HG02870 (cell line): ENCODE data around the gene SCAPER.
"Not testable (repeated sequence)": the region's sequence is repeated elsewhere in the genome, so short reads cannot be mapped to it uniquely, and the experiment has no call there.

Source experiments
- ATAC-seq: cut with Tn5 transposase; IDR thresholded peaks from one replicate; pipeline ENCODE4 v1.9.1; 2021; ENCODE audit warnings: mild to moderate bottlenecking, moderate library complexity; ENCODE audit not compliant: unreplicated experiment

The SCAPER gene

GRCh38 chr15:76333309-76333708 lies 571.8 kb downstream of the SCAPER start:
- ATAC-seq = no peak

GRCh38 chr15:76332796-76333195 lies 572.3 kb downstream of the SCAPER start:
- no peak for ATAC-seq

- ATAC-seq = no peak
These were observed 575.0 kb downstream of the SCAPER start for GRCh38 chr15:76330080-76330680.

- no peak for ATAC-seq
These were observed 576.2 kb downstream of the SCAPER start for GRCh38 chr15:76328958-76329357.

GRCh38 chr15:76328106-76328696 lies 576.9 kb downstream of the SCAPER start:
- no peak for ATAC-seq

GRCh38 chr15:76327191-76328105 lies 577.7 kb downstream of the SCAPER start:
- ATAC-seq = no peak

GRCh38 chr15:76325704-76326103 lies 579.4 kb downstream of the SCAPER start:
- ATAC-seq = no peak

GRCh38 chr15:76324066-76324465 lies 581.1 kb downstream of the SCAPER start:
- no peak for ATAC-seq

GRCh38 chr15:76321602-76322001 lies 583.5 kb downstream of the SCAPER start:
- no peak for ATAC-seq

- ATAC-seq = no peak
These were observed 584.0 kb downstream of the SCAPER start for GRCh38 chr15:76321171-76321570.

GRCh38 chr15:76320012-76320411 lies 585.1 kb downstream of the SCAPER start:
- ATAC-seq = no peak

- ATAC-seq = no peak
These were observed 591.4 kb downstream of the SCAPER start for GRCh38 chr15:76313731-76314130.

GRCh38 chr15:76313175-76313567 lies 592.0 kb downstream of the SCAPER start:
- not testable (repeated sequence) for ATAC-seq

GRCh38 chr15:76312540-76313174 lies 592.5 kb downstream of the SCAPER start:
- no peak for ATAC-seq

- ATAC-seq = peak; percentile 97
These were observed 593.8 kb downstream of the SCAPER start, which contains the start of gene ETFA for GRCh38 chr15:76311100-76311953. Gene ETFA (minus strand): TSS chr15:76311469. CDS start chr15:76311388, 81 bp downstream.

- peak; percentile 15 for ATAC-seq
These were observed 594.6 kb downstream of the SCAPER start for GRCh38 chr15:76310475-76311099.

GRCh38 chr15:76309601-76310330 lies 595.4 kb downstream of the SCAPER start:
- no peak for ATAC-seq

- ATAC-seq = no peak
These were observed 601.2 kb downstream of the SCAPER start for GRCh38 chr15:76303909-76304308.

GRCh38 chr15:76299786-76300185 lies 605.4 kb downstream of the SCAPER start:
- ATAC-seq = no peak
